Sigmoid colon (tissue), 7 donors: Measurements from ENCODE around the gene SEZ6L2. TPM values are rescaled to one million over a fixed set of nuclear protein-coding genes. Genes with fewer than 3 reads are reported as not detected.

Experiments
- DNase-seq: peaks from one replicate; pipeline ENCODE4 v3.0.0-alpha.2; 2019
- H3K27ac ChIP-seq, 4 donors: fragments of 200-600 bp; sonication (generic); one replicate each; pipeline ENCODE4 v1.5.1; 2016 to 2019; ENCODE audit warnings: mild to moderate bottlenecking in 1 of 4
- H3K27me3 ChIP-seq, 3 donors: fragments of 200-600 bp; sonication (generic); one replicate each; pipeline ENCODE4 v1.5.1; 2019; ENCODE audit warnings: mild to moderate bottlenecking in 1 of 3
- H3K36me3 ChIP-seq, 4 donors: fragments of 200-600 bp; sonication (generic); one replicate each; pipeline ENCODE4 v1.5.1; 2016 to 2019
- H3K4me1 ChIP-seq, 4 donors: fragments of 200-600 bp; sonication (generic); one replicate each; pipeline ENCODE4 v1.5.1; 2017 to 2019
- H3K4me3 ChIP-seq, 4 donors: fragments of 200-600 bp; sonication (generic); one replicate each; pipeline ENCODE4 v1.5.1; 2017 to 2019; ENCODE audit warnings: mild to moderate bottlenecking in 2 of 4, moderate library complexity in 1 of 4
- H3K9me3 ChIP-seq, 4 donors: fragments of 200-600 bp in 3 of 4; sonication (generic) in 3 of 4; one replicate each; pipeline versions ENCODE4 v1.5.1 to v1.6.1; 2013 to 2019
- EP300 ChIP-seq, 4 donors: sonication (generic); formaldehyde crosslinking; IDR thresholded peaks; one replicate each; pipeline ENCODE4 v1.6.1; 2017; ENCODE audit warnings: antibody characterized with exemption in 4 of 4
- POLR2A ChIP-seq, 2 donors: fragments of 450-650 bp; IDR thresholded peaks; one replicate each; pipeline ENCODE4 v1.6.1; 2016; ENCODE audit warnings: antibody characterized with exemption in 2 of 2, mild to moderate bottlenecking in 2 of 2, moderate library complexity in 2 of 2
- POLR2AphosphoS5 ChIP-seq, 4 donors: sonication (generic); formaldehyde crosslinking; IDR thresholded peaks; one replicate each; pipeline ENCODE4 v1.6.1; 2017; ENCODE audit warnings: antibody characterized with exemption in 4 of 4
- WGBS, 2 donors: extraction: QIAGEN DNeasy Blood & Tissue Kit; methylation state at CpG; one replicate each; pipeline ENCODE4 v1.1.7; 2013; 5-methylcytosine and 5-hydroxymethylcytosine counted together
- intact Hi-C: fragments of 100-400 bp; cut with DNase I; formaldehyde crosslinking; loops from one replicate; pipeline ENCODE4 v1.15.1; 2023
- polyA plus RNA-seq, 3 donors: library from polyadenylated mRNA; stranded (reverse); fragments of 200-250 nt; gene quantifications; one replicate each; pipeline ENCODE4 v1.2.3, GENCODE V29; 2013
- total RNA-seq, 4 donors: library from RNA; depleted of rRNA; stranded (reverse); fragments of >200 nt; gene quantifications; one replicate each; pipeline ENCODE4 v1.1.0, GENCODE V29; 2016
- TF ChIP-seq, protein P1 (sequence below), 4 experiments: fragments of 450-650 bp in 3 of 4; fragments of 200-600 bp in 1 of 4; IDR thresholded peaks; one replicate each; pipeline ENCODE4 v1.5.1; 2016 to 2019; ENCODE audit warnings: antibody characterized with exemption in 4 of 4, mild to moderate bottlenecking in 3 of 4, moderate library complexity in 2 of 4
- donor health status: healthy with polysubstance abuse.
- donor health status: Bipolar disorder and iron deficiency.
- donor health status: healthy.

SEZ6L2 gene
- total and polyA plus RNA-seq, 7 donors, result 0.60 to 9.1 (median 1.6) TPM

GRCh38 chr16:29906520-29907244 is 7.3 kb upstream of the SEZ6L2 start:
- Histone ChIP-seq H3K4me1 (no peaks in the 10 kb centered on the region), H3K4me3 (no peak overlapping the region), H3K9me3 (no peaks in the 10 kb centered on the region), H3K27me3 (no peaks in the 10 kb centered on the region), H3K27ac (no peak overlapping the region), H3K36me3 (no peaks in the 10 kb centered on the region)
- 90 to 91% methylated on average over 23 of the region's 23 CpGs for WGBS, 2 donors
- TF ChIP-seq, protein P1, sequence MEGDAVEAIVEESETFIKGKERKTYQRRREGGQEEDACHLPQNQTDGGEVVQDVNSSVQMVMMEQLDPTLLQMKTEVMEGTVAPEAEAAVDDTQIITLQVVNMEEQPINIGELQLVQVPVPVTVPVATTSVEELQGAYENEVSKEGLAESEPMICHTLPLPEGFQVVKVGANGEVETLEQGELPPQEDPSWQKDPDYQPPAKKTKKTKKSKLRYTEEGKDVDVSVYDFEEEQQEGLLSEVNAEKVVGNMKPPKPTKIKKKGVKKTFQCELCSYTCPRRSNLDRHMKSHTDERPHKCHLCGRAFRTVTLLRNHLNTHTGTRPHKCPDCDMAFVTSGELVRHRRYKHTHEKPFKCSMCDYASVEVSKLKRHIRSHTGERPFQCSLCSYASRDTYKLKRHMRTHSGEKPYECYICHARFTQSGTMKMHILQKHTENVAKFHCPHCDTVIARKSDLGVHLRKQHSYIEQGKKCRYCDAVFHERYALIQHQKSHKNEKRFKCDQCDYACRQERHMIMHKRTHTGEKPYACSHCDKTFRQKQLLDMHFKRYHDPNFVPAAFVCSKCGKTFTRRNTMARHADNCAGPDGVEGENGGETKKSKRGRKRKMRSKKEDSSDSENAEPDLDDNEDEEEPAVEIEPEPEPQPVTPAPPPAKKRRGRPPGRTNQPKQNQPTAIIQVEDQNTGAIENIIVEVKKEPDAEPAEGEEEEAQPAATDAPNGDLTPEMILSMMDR (IDR thresholded peaks at IDR 0.05), result no peak
- TF ChIP-seq EP300 (IDR thresholded peaks at IDR 0.05) (no peak), POLR2AphosphoS5 (IDR thresholded peaks at IDR 0.05) (no peak), POLR2A (IDR thresholded peaks at IDR 0.05) (no peak)
- intact Hi-C loops, result no loop called here
- DNase-seq, result no peak

- H3K36me3 ChIP-seq, result no peaks in the 10 kb centered on the region
- intact Hi-C loops, result no loop called here
- H3K4me3 ChIP-seq, result no peak overlapping the region
- peaks cover 0 to 4% (median 2%) of the 10 kb centered on the region in 4 donors for H3K4me1 ChIP-seq
- WGBS, 2 donors, result 84 to 90% methylated on average over 13 of the region's 13 CpGs
- H3K27ac ChIP-seq, result no peak overlapping the region
- no peaks in the 10 kb centered on the region for H3K9me3 ChIP-seq
- no peak for DNase-seq
- TF ChIP-seq EP300 (IDR thresholded peaks at IDR 0.05) (no peak), POLR2AphosphoS5 (IDR thresholded peaks at IDR 0.05) (no peak), POLR2A (IDR thresholded peaks at IDR 0.05) (no peak)
- TF ChIP-seq, protein P1 (IDR thresholded peaks at IDR 0.05), result no peak
- no peaks in the 10 kb centered on the region for H3K27me3 ChIP-seq
Observed at GRCh38 chr16:29905668-29906067, 6.3 kb upstream of the SEZ6L2 start.

GRCh38 chr16:29904947-29905346 is 5.6 kb upstream of the SEZ6L2 start:
- TF ChIP-seq POLR2A (IDR thresholded peaks at IDR 0.05) (no peak), POLR2AphosphoS5 (IDR thresholded peaks at IDR 0.05) (no peak), EP300 (IDR thresholded peaks at IDR 0.05) (no peak)
- TF ChIP-seq, protein P1 (IDR thresholded peaks at IDR 0.05), result no peak
- no peak for DNase-seq
- H3K27me3 ChIP-seq, result no peaks in the 10 kb centered on the region
- H3K4me3 ChIP-seq, result no peak overlapping the region
- H3K27ac ChIP-seq, result no peak overlapping the region
- no peaks in the 10 kb centered on the region for H3K9me3 ChIP-seq
- H3K36me3 ChIP-seq, result no peaks in the 10 kb centered on the region
- WGBS, 2 donors, result 94 to 95% methylated on average over 7 of the region's 7 CpGs
- H3K4me1 ChIP-seq, result peaks cover 0 to 11% (median 9%) of the 10 kb centered on the region in 4 donors
- intact Hi-C loops, result no loop called here

GRCh38 chr16:29903590-29903989 is 4.2 kb upstream of the SEZ6L2 start:
- 64 to 86% methylated on average over 4 of the region's 4 CpGs for WGBS, 2 donors
- intact Hi-C loops, result no loop called here
- no peak for DNase-seq
- Histone ChIP-seq H3K27me3 (peaks cover 4 to 11% (median 6%) of the 10 kb centered on the region in 3 donors), H3K9me3 (no peaks in the 10 kb centered on the region), H3K4me3 (no peak overlapping the region), H3K27ac (no peak overlapping the region), H3K36me3 (no peaks in the 10 kb centered on the region), H3K4me1 (peaks cover 0 to 20% (median 13%) of the 10 kb centered on the region in 4 donors)
- TF ChIP-seq EP300 (IDR thresholded peaks at IDR 0.05) (no peak), POLR2A (IDR thresholded peaks at IDR 0.05) (no peak), POLR2AphosphoS5 (IDR thresholded peaks at IDR 0.05) (no peak)
- TF ChIP-seq, protein P1 (IDR thresholded peaks at IDR 0.05), result no peak
